Stimulated activated CD4-positive, alpha-beta T cell treated with anti-CD3 and anti-CD28 coated beads, Interleukin-1b, Interleukin-23, amount 100 ng/mL, for 1 hour (primary cell): ENCODE results near the gene SHISAL2B.
"Not testable (repeated sequence)": the region's sequence is repeated elsewhere in the genome, so short reads cannot be mapped to it uniquely, and the experiment has no call there.

ENCODE experiments used
- DNase-seq, 2 donors: peaks; one replicate each; pipeline ENCODE4 v3.0.0-alpha.2; 2020; ENCODE audit warnings: low read depth in 2 of 2

The SHISAL2B gene

GRCh38 chr5:64690417-64691151 is at the start of gene SHISAL2B:
Gene SHISAL2B, plus strand, starts transcription at chr5:64690503. Its CDS starts 121 bp downstream, at chr5:64690624.
- DNase-seq, result no peak

GRCh38 chr5:64644831-64645230 is 45.5 kb upstream of the SHISAL2B start:
- no peak for DNase-seq

GRCh38 chr5:64646169-64646568 is 44.1 kb upstream of the SHISAL2B start:
- no peak for DNase-seq

GRCh38 chr5:64649512-64649911 is 40.8 kb upstream of the SHISAL2B start:
- DNase-seq, result no peak

GRCh38 chr5:64653766-64654560 is 36.3 kb upstream of the SHISAL2B start:
- DNase-seq, result no peak

GRCh38 chr5:64654561-64654938 is 35.8 kb upstream of the SHISAL2B start:
- no peak for DNase-seq

GRCh38 chr5:64655596-64655995 is 34.7 kb upstream of the SHISAL2B start:
- no peak for DNase-seq

GRCh38 chr5:64659289-64659688 is 31.0 kb upstream of the SHISAL2B start:
- DNase-seq, result no peak

- DNase-seq, result not testable (repeated sequence)
Measured at GRCh38 chr5:64663181-64663580, 27.1 kb upstream of the SHISAL2B start.

- DNase-seq, result no peak
Measured at GRCh38 chr5:64665243-64665642, 25.1 kb upstream of the SHISAL2B start.

- no peak for DNase-seq
Measured at GRCh38 chr5:64666078-64666477, 24.2 kb upstream of the SHISAL2B start.

GRCh38 chr5:64667068-64667467 is 23.2 kb upstream of the SHISAL2B start:
- DNase-seq, result no peak

- DNase-seq, result no peak
Measured at GRCh38 chr5:64670277-64670676, 20.0 kb upstream of the SHISAL2B start.

GRCh38 chr5:64671678-64672077 is 18.6 kb upstream of the SHISAL2B start:
- DNase-seq, result no peak

GRCh38 chr5:64678374-64678773 is 11.9 kb upstream of the SHISAL2B start:
- DNase-seq, result no peak

- no peak for DNase-seq
Measured at GRCh38 chr5:64680289-64680688, 10.0 kb upstream of the SHISAL2B start.

GRCh38 chr5:64682608-64683007 is 7.7 kb upstream of the SHISAL2B start:
- no peak for DNase-seq

GRCh38 chr5:64685866-64686265 is 4.4 kb upstream of the SHISAL2B start:
- DNase-seq, result no peak

GRCh38 chr5:64688391-64688790 is 1.9 kb upstream of the SHISAL2B start:
- DNase-seq, result no peak

GRCh38 chr5:64688965-64689364 is 1.3 kb upstream of the SHISAL2B start:
- no peak for DNase-seq

GRCh38 chr5:64690104-64690416 is 243 bp upstream of the SHISAL2B start:
- no peak for DNase-seq

- DNase-seq, result no peak
Measured at GRCh38 chr5:64691291-64691690, 988 bp downstream of the SHISAL2B start.

- no peak for DNase-seq
Measured at GRCh38 chr5:64693636-64694035, 3.3 kb downstream of the SHISAL2B start.
